ENCODE measurements around the gene LGMN.

DNA sequence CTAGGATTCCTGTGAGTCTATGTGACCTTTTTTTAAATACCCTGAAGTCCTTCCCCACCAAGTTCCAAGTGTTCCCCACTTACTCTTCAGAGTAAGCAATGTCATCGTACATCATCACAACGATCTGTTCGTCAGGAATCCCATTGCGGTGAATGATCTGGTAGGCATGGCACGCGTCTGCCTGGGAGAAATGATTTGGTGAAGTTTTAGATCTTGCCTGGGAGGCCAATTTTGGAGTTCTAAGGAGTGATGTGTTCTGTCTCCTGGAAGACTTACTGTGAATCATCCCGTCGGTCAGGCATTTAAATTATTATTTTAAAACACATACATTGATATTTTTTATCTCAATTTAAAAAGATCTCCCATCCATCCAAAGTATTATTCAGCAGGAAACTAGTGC is 29.8 kb downstream of the LGMN start:
- TF ChIP-seq, protein P1, sequence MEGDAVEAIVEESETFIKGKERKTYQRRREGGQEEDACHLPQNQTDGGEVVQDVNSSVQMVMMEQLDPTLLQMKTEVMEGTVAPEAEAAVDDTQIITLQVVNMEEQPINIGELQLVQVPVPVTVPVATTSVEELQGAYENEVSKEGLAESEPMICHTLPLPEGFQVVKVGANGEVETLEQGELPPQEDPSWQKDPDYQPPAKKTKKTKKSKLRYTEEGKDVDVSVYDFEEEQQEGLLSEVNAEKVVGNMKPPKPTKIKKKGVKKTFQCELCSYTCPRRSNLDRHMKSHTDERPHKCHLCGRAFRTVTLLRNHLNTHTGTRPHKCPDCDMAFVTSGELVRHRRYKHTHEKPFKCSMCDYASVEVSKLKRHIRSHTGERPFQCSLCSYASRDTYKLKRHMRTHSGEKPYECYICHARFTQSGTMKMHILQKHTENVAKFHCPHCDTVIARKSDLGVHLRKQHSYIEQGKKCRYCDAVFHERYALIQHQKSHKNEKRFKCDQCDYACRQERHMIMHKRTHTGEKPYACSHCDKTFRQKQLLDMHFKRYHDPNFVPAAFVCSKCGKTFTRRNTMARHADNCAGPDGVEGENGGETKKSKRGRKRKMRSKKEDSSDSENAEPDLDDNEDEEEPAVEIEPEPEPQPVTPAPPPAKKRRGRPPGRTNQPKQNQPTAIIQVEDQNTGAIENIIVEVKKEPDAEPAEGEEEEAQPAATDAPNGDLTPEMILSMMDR (conservative IDR thresholded peaks at IDR 0.05; ENCODE audit: low read length): no peak
- no peak for TF ChIP-seq EZH2phosphoT487 (IDR thresholded peaks at IDR 0.05; ENCODE audit: borderline replicate concordance, low read depth, low read length)
